ENCODE results near the gene LRRC57. TPM values are rescaled to one million over a fixed set of nuclear protein-coding genes. Genes with fewer than 3 reads are reported as not detected.

Gene LRRC57
- total RNA-seq, 1 experiment from 2014 or later = 18.7 TPM

- Histone ChIP-seq H2AK5ac (ENCODE audit: insufficient read length, low read length) (no peak overlapping the region), H3K4me2 (ENCODE audit: insufficient read depth, insufficient read length, low read length) (no peak overlapping the region), H3K4ac (ENCODE audit: low read depth, low read length) (no peak overlapping the region), H3K4me1 (ENCODE audit: insufficient read depth, low read length) (no peaks in the 10 kb centered on the region), H3K9me3 (ENCODE audit: control insufficient read depth, low read depth, low read length) (no peaks in the 10 kb centered on the region), H3T11ph (ENCODE audit: low read length) (no peak overlapping the region), H3K79me2 (ENCODE audit: insufficient read depth, low read length) (no peaks in the 10 kb centered on the region), H3K56ac (ENCODE audit: insufficient read length, low read depth, low read length) (no peak overlapping the region), H4K91ac (ENCODE audit: insufficient read length, low read depth, low read length) (no peak overlapping the region), H3K14ac (ENCODE audit: insufficient read depth, low read length) (no peak overlapping the region), H3K27me3 (ENCODE audit: insufficient read depth, low read length) (no peaks in the 10 kb centered on the region), H2BK12ac (ENCODE audit: insufficient read length, low read depth, low read length) (no peak overlapping the region), H3K23me2 (ENCODE audit: insufficient read length, low read depth, low read length, poor library complexity, severe bottlenecking) (no peaks in the 10 kb centered on the region), H4K5ac (ENCODE audit: insufficient read length, low read depth, low read length) (no peak overlapping the region), H2BK5ac (ENCODE audit: insufficient read length, low read length) (no peak overlapping the region), H3K18ac (ENCODE audit: insufficient read length, low read depth, low read length) (no peak overlapping the region), H3K9ac (ENCODE audit: extremely low read depth, insufficient read length, low read length) (no peak overlapping the region), H2BK15ac (ENCODE audit: low read depth, low read length) (no peak overlapping the region), H2BK120ac (ENCODE audit: low read depth, low read length, poor library complexity, severe bottlenecking) (no peak overlapping the region), H3K23ac (ENCODE audit: insufficient read length, low read depth, low read length) (no peak overlapping the region), H4K20me1 (ENCODE audit: control insufficient read depth, insufficient read depth, insufficient read length) (no peaks in the 10 kb centered on the region), H3K79me1 (ENCODE audit: insufficient read depth, low read depth, low read length, poor library complexity, severe bottlenecking) (no peaks in the 10 kb centered on the region), H4K8ac (replicated peaks; ENCODE audit: insufficient read length, low read depth, low read length) (no peak overlapping the region), H2BK20ac (ENCODE audit: low read depth, low read length, poor library complexity, severe bottlenecking) (no peak overlapping the region), H2AFZ (ENCODE audit: low read length) (no peak overlapping the region), H3K27ac (ENCODE audit: insufficient read length, low read depth, low read length) (no peak overlapping the region)
- no peaks in the 10 kb centered on the region for H3K27me3 Mint-ChIP-seq (ENCODE audit: low read depth)
- no peak for TF ChIP-seq CTCF (conservative IDR thresholded peaks at IDR 0.05)
- H3K9me3 Mint-ChIP-seq = no peaks in the 10 kb centered on the region
- WGBS (ENCODE audit: extremely low coverage, insufficient read length, low lambda C conversion rate) = no CpG with 5 or more reads among the region's 1 CpG
- H3K36me3 Mint-ChIP-seq (ENCODE audit: insufficient read depth in 1 of 3, low read depth in 3 of 3) = peaks cover 10 to 49% (median 40%) of the 10 kb centered on the region in 3 experiments; a peak in 5 of 7 replicates
- DNase-seq = no peak
- no peak overlapping the region for H3K27ac Mint-ChIP-seq
- no peaks in the 10 kb centered on the region for H3K4me1 Mint-ChIP-seq
- H3K4me3 Mint-ChIP-seq = no peak overlapping the region
These were observed 15.3 kb downstream of the LRRC57 start for GRCh38 chr15:42533246-42533645.

Measured in H9 (cell line).